GM12878 (cell line): ENCODE results near the gene IGSF6. TPM values are rescaled to one million over a fixed set of nuclear protein-coding genes. Genes with fewer than 3 reads are reported as not detected.

Experiments used
- ATAC-seq: fragments of 200-7000 bp; cut with Tn5 transposase; 3 replicates; pipeline ENCODE4 v1.9.1; 2020; ENCODE audit warnings: mild to moderate bottlenecking, moderate library complexity
- BruUV-seq: library from RNA; stranded (reverse); fragments of 400-500 nt; replicated peaks from 2 replicates; lab custom pipeline; 2021; lab: Mats Ljungman, UMichigan
- CTCF ChIA-PET: fragments of 300-600 bp; sonication (Branson Sonifier 250); formaldehyde crosslinking; extraction: SDS; loops from one replicate; lab custom pipeline; 2021; ENCODE audit warnings: inconsistent platforms; lab: Yijun Ruan, JAX
- POLR2A ChIA-PET: fragments of 350-600 bp; formaldehyde crosslinking; extraction: SDS; loops from one replicate; lab custom pipeline; 2021; ENCODE audit warnings: inconsistent platforms; lab: Charles Lee
- RAD21 ChIA-PET: fragments of 300-600 bp; sonication (Branson Sonifier 250); formaldehyde crosslinking; loops from one replicate; lab custom pipeline; 2023; ENCODE audit warnings: antibody characterized with exemption; ENCODE audit not compliant: unreplicated experiment; lab: Charles Lee
- SMC1A ChIA-PET: fragments of 300-600 bp; sonication (Branson Sonifier 250); formaldehyde crosslinking; loops from one replicate; lab custom pipeline; 2023; ENCODE audit not compliant: unreplicated experiment, uncharacterized antibody; lab: Charles Lee
- DNase-seq: peaks from one replicate; pipeline ENCODE4 v3.0.0-alpha.2; 2011; ENCODE audit warnings: low read depth, low spot score
- FAIRE-seq: peaks from 3 replicates; lab custom pipeline; 2011; peaks lifted over from hg19 to GRCh38; lab: Jason Lieb, UNC
- H2AFZ ChIP-seq: 2 replicates; pipeline ENCODE4 v1.6.0; 2011; ENCODE audit warnings: low read depth, low read length, control low read depth; ENCODE audit not compliant: control insufficient read depth
- H3K27ac ChIP-seq: 2 replicates; pipeline ENCODE4 v1.5.1; 2011; ENCODE audit warnings: control low read depth; ENCODE audit not compliant: control insufficient read depth, insufficient read depth
- H3K27me3 ChIP-seq, 2 experiments: replicated peaks in 1 of 2; 2 replicates each; pipeline versions ENCODE4 v1.6.0 to v1.6.1; 2011; ENCODE audit warnings: low read length in 1 of 2; ENCODE audit not compliant: control insufficient read depth in 2 of 2, insufficient read depth in 2 of 2
- H3K36me3 ChIP-seq, 2 experiments: 2 replicates each; pipeline ENCODE4 v1.5.1; 2011; ENCODE audit warnings: low read length in 1 of 2; ENCODE audit not compliant: control insufficient read depth in 2 of 2, insufficient read depth in 2 of 2
- H3K4me1 ChIP-seq: 2 replicates; pipeline ENCODE4 v1.6.1; 2011; ENCODE audit warnings: mild to moderate bottlenecking, low read length, moderate library complexity, mixed read lengths; ENCODE audit not compliant: control insufficient read depth, insufficient read depth
- H3K4me2 ChIP-seq: 2 replicates; pipeline ENCODE4 v1.6.0; 2011; ENCODE audit warnings: control low read depth; ENCODE audit not compliant: control insufficient read depth, insufficient read depth
- H3K4me3 ChIP-seq: fragments of 200-600 bp; sonication (generic); 2 replicates; pipeline ENCODE4 v1.5.1; 2016
- H3K79me2 ChIP-seq: 2 replicates; pipeline ENCODE4 v1.6.0; 2011; ENCODE audit warnings: low read length; ENCODE audit not compliant: control insufficient read depth, insufficient read depth
- H3K9ac ChIP-seq: 2 replicates; pipeline ENCODE4 v1.8.0; 2011; ENCODE audit warnings: low read length, control low read depth, mixed read lengths; ENCODE audit not compliant: control insufficient read depth, insufficient read depth
- H3K9me3 ChIP-seq: replicated peaks from 3 replicates; pipeline ENCODE4 v1.5.1; 2011; ENCODE audit warnings: mild to moderate bottlenecking, low read length; ENCODE audit not compliant: control insufficient read depth, insufficient read depth
- H4K20me1 ChIP-seq: 2 replicates; pipeline ENCODE4 v1.6.0; 2011; ENCODE audit not compliant: control insufficient read depth, insufficient read depth
- CBX3 ChIP-seq: fragments of 200-600 bp; sonication (generic); IDR thresholded peaks from 2 replicates; pipeline ENCODE4 v1.6.1; 2016; ENCODE audit warnings: low read depth, borderline replicate concordance
- ETV6 ChIP-seq, 2 experiments: fragments of 450-650 bp in 1 of 2; IDR thresholded peaks in 1 of 2; conservative IDR thresholded peaks in 1 of 2; 2 replicates each; pipeline ENCODE4 v1.6.1; 2014; ENCODE audit warnings: antibody characterized with exemption in 1 of 2, borderline replicate concordance in 1 of 2, low read depth in 1 of 2, mild to moderate bottlenecking in 1 of 2, moderate library complexity in 1 of 2
- HDGF ChIP-seq: fragments of 450-650 bp; IDR thresholded peaks from 2 replicates; pipeline ENCODE4 v1.6.1; 2016; ENCODE audit warnings: antibody characterized with exemption
- JUND ChIP-seq: IDR thresholded peaks from 2 replicates; pipeline ENCODE4 v1.6.1; 2012; ENCODE audit warnings: low read depth, mild to moderate bottlenecking, low read length, improper control_type of control experiment, moderate library complexity
- MEF2A ChIP-seq: IDR thresholded peaks from 2 replicates; pipeline ENCODE4 v1.6.1; 2011; ENCODE audit warnings: low read depth, mild to moderate bottlenecking, low read length, moderate library complexity; ENCODE audit not compliant: insufficient read depth
- MYC ChIP-seq: IDR thresholded peaks from 2 replicates; pipeline ENCODE4 v1.6.1; 2011; ENCODE audit warnings: mild to moderate bottlenecking, low read length, moderate library complexity, inconsistent platforms; ENCODE audit not compliant: insufficient read depth, insufficient replicate concordance, insufficient read length, severe bottlenecking
- NR2F1 ChIP-seq: fragments of 450-650 bp; conservative IDR thresholded peaks from 2 replicates; pipeline ENCODE4 v1.6.1; 2017; ENCODE audit warnings: mild to moderate bottlenecking
- PAX8 ChIP-seq: fragments of 450-650 bp; IDR thresholded peaks from 2 replicates; pipeline ENCODE4 v1.6.1; 2017; ENCODE audit warnings: mild to moderate bottlenecking, moderate library complexity
- RAD51 ChIP-seq: fragments of 450-650 bp; IDR thresholded peaks from 2 replicates; pipeline ENCODE4 v1.6.1; 2016; ENCODE audit warnings: moderate library complexity, mild to moderate bottlenecking, inconsistent platforms
- RELA ChIP-seq: fragments of 450-650 bp; IDR thresholded peaks from 2 replicates; pipeline ENCODE4 v1.8.0; 2014; ENCODE audit warnings: borderline replicate concordance; ENCODE audit not compliant: partially characterized antibody
- ZNF217 ChIP-seq: fragments of 450-650 bp; IDR thresholded peaks from 2 replicates; pipeline ENCODE4 v1.6.1; 2017; ENCODE audit warnings: antibody characterized with exemption, mild to moderate bottlenecking
- ZNF622 ChIP-seq: fragments of 450-650 bp; IDR thresholded peaks from 2 replicates; pipeline ENCODE4 v1.6.1; 2017; ENCODE audit warnings: mild to moderate bottlenecking, inconsistent platforms
- WGBS: methylation state at CpG from one replicate; pipeline ENCODE4 v1.1.6; 2016; ENCODE audit warnings: low lambda C conversion rate; ENCODE audit not compliant: insufficient replicate concordance, insufficient coverage; ENCODE audit errors: missing lambda C conversion rate; 5-methylcytosine and 5-hydroxymethylcytosine counted together
- in situ Hi-C: fragments of 300-500 bp; cut with MboI; formaldehyde crosslinking; loops from 9 replicates; pipeline ENCODE4 v1.14.3; 2018; ENCODE audit warnings: mixed read lengths
- intact Hi-C: fragments of 100-400 bp; cut with micrococcal nuclease; formaldehyde crosslinking; loops from one replicate; pipeline ENCODE4 v1.14.2; 2022; ENCODE audit not compliant: unreplicated experiment
- polyA plus RNA-seq, 11 experiments: library from polyadenylated mRNA; depleted of rRNA in 4 of 11; unstranded in 6 of 11; stranded (reverse) in 5 of 11; fragments of >200 nt; fragmentation: Nextera tagmentation in 4 of 11; fragmentation: Illumina TruSeq in 1 of 11; extraction: Ambion mirVana in 4 of 11; extraction: Trizol in 1 of 11; gene quantifications; 1 replicate in 1 of 11; 2 replicates in 10 of 11; pipeline versions ENCODE4 v1.2.1 to v1.2.3, GENCODE V29; 2011 to 2016; ENCODE audit warnings: inconsistent platforms in 2 of 11, missing spikeins in 2 of 11, low read depth in 1 of 11
- total RNA-seq, 4 experiments: library from RNA; depleted of rRNA in 3 of 4; stranded (reverse); fragments of >200 nt in 3 of 4; fragmentation: Illumina TruSeq in 1 of 4; extraction: Trizol in 1 of 4; gene quantifications; 2 replicates each; pipeline versions ENCODE4 v1.2.1 to v1.2.3, GENCODE V29; 2013 to 2021
- TF ChIP-seq, protein P1 (sequence below): IDR thresholded peaks from 2 replicates; pipeline ENCODE4 v1.6.1; 2011; ENCODE audit warnings: mild to moderate bottlenecking, low read depth, low read length, moderate library complexity; ENCODE audit not compliant: insufficient replicate concordance

Gene IGSF6
- total and polyA plus RNA-seq, 10 of the 15 experiments (the other 5 are each of a cell fraction or from before 2014, with no cell fraction given), result 0.32 to 1.2 (median 0.72) TPM

DNA sequence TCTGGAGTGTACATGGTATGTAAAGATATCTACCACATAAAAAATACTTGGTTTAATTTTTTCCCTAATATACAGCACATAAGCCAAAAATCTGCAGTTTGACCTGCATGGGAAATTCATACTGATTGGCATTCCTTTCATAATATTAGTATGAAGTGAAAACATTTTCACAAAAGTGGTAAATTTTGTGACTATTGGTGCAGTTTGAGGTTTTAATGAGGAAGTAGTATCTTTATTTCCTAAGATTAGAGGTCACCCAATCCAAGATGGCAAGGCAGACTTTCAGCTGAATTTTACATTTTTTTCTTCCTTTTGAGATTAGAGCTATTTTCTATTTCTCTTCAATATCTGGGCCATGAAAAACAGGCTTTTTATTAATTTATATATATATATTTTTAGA is 31.8 kb downstream of the IGSF6 start:
- CTCF ChIA-PET, result interaction anchor here (0.8 to 1.6 kb wide), 5 partner anchors 8 to 37 kb away, joined by 3 to 5 read pairs (median 3); no protein-coding TSS in a partner anchor
- H3K79me2 ChIP-seq, result no peaks in the 10 kb centered on the region
- TF ChIP-seq RELA (no peak), PAX8 (no peak), RAD51 (no peak), JUND (no peak)
- TF ChIP-seq, all 136 proteins: peak for 0
- DNase-seq (no peak), FAIRE-seq (no peak), ATAC-seq (no peak)
- Histone ChIP-seq H3K36me3 (no peaks in the 10 kb centered on the region; a peak in 2 of 4 replicates), H3K4me3 (no peak overlapping the region), H3K9ac (no peak overlapping the region), H3K4me2 (no peak overlapping the region), H3K27ac (no peak overlapping the region), H3K9me3 (no peaks in the 10 kb centered on the region), H2AFZ (no peak overlapping the region), H3K4me1 (peaks cover 5% of the 10 kb centered on the region; the same call in 1 of the 2 replicates), H4K20me1 (no peaks in the 10 kb centered on the region), H3K27me3 (no peaks in the 10 kb centered on the region)
- ChIA-PET SMC1A (interaction anchor here (1.3 to 2.0 kb wide), 3 partner anchors 9 to 17 kb away, joined by 3 to 5 read pairs (median 4); no protein-coding TSS in a partner anchor), RAD21 (no interaction called here), POLR2A (no interaction called here)
- BruUV-seq, result no TSS peak
- in situ Hi-C loops, result no loop called here
- intact Hi-C loops, result no loop called here

DNA sequence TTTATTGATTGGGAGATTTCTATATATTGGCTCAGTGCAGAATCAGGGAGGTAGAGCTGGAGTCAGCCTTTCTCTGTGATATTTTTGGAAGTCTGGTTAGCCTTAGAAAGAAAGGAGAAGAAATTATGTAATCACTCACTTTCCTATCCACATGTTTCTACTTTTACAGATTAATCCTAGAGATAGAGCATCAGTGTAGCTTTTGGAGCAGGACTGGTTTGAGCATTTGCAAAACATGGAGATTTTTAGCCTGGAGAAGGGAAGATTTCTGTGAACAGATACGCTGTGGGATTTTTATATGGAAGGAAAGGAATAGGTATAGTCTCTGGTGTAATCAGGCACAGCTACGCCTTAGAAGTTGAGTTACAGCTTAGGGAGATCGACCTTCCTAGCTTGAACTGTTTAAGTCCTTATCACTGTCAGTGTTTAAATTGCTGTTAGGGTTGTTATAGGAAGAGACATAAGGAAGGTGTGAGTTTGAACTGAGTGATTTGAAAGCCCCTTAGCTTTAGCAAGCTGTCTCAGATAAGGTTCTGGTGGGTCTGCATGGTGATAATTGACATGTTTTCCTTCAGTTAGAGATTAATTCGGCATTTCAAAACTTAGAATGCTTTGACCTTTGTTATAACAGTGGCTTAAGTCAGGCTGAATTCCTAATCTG is 32.5 kb downstream of the IGSF6 start:
- Histone ChIP-seq H3K4me3 (no peak overlapping the region), H3K9ac (no peak overlapping the region), H3K4me2 (no peak overlapping the region), H3K27me3 (no peaks in the 10 kb centered on the region), H3K4me1 (peaks cover 5% of the 10 kb centered on the region; the same call in 1 of the 2 replicates), H3K9me3 (no peaks in the 10 kb centered on the region), H3K36me3 (no peaks in the 10 kb centered on the region; a peak in 2 of 4 replicates), H2AFZ (no peak overlapping the region), H4K20me1 (no peaks in the 10 kb centered on the region), H3K79me2 (no peaks in the 10 kb centered on the region), H3K27ac (no peak overlapping the region)
- SMC1A ChIA-PET, result interaction anchor here (0.9 to 1.4 kb wide), 2 partner anchors 15 to 16 kb away, joined by 3 to 4 read pairs; no protein-coding TSS in a partner anchor
- POLR2A ChIA-PET, result no interaction called here
- intact Hi-C loops (no loop called here), in situ Hi-C loops (no loop called here)
- no TSS peak for BruUV-seq
- ATAC-seq (no peak), DNase-seq (no peak), FAIRE-seq (no peak)
- RAD21 ChIA-PET, result no interaction called here
- WGBS, result over 99% methylated on average over 4 of the region's 4 CpGs
- CTCF ChIA-PET, result interaction anchor here (0.8 to 1.6 kb wide), 5 partner anchors 7 to 37 kb away, joined by 3 to 5 read pairs (median 3); no protein-coding TSS in a partner anchor
- TF ChIP-seq NR2F1 (no peak), ZNF217 (no peak), MEF2A (no peak), HDGF (no peak), ETV6 (conservative IDR thresholded peaks at IDR 0.05 in 1 of 2, IDR thresholded peaks at IDR 0.05 in 1 of 2; ENCODE audit: borderline replicate concordance in 1 of 2, low read depth in 1 of 2) (no peak), CBX3 (no peak), RELA (no peak), MYC (no peak), ZNF622 (no peak)
- TF ChIP-seq, protein P1, sequence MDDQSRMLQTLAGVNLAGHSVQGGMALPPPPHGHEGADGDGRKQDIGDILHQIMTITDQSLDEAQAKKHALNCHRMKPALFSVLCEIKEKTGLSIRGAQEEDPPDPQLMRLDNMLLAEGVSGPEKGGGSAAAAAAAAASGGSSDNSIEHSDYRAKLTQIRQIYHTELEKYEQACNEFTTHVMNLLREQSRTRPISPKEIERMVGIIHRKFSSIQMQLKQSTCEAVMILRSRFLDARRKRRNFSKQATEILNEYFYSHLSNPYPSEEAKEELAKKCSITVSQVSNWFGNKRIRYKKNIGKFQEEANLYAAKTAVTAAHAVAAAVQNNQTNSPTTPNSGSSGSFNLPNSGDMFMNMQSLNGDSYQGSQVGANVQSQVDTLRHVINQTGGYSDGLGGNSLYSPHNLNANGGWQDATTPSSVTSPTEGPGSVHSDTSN, result no peak
